Measurements from ENCODE around the gene CBL.

DNA sequence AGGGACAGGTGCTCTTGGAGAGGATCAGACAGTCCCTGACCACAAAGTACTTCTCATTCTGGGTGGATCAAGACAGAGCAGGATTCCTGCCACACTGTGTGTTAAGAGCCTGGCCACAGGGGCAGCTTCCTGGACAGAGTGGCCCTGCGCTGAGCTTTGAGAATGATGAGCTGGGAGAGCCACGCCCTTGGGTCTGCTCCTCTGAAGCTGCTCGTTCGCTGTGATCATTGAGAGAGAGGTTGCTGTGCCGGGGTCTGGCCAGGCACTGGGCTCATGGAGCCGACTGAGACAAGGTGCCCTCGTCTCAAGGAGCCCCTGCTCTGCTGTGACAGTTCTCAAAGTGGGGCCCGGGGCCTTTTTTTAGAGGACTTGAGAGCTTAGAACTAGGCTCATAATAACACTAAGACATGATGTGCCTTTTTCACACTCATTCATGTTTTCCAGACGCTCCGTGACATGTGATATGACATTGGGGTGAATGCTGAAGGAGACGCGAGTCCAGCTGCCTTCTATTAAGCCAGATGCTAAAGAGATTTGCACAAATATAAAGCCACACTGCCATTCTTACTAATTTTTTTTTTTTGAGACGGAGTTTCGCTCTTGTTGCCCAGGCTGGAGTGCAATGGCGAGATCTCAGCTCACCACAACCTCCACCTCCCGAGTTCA, 141.9 kb downstream of the CBL start:
- TF ChIP-seq, protein P1, sequence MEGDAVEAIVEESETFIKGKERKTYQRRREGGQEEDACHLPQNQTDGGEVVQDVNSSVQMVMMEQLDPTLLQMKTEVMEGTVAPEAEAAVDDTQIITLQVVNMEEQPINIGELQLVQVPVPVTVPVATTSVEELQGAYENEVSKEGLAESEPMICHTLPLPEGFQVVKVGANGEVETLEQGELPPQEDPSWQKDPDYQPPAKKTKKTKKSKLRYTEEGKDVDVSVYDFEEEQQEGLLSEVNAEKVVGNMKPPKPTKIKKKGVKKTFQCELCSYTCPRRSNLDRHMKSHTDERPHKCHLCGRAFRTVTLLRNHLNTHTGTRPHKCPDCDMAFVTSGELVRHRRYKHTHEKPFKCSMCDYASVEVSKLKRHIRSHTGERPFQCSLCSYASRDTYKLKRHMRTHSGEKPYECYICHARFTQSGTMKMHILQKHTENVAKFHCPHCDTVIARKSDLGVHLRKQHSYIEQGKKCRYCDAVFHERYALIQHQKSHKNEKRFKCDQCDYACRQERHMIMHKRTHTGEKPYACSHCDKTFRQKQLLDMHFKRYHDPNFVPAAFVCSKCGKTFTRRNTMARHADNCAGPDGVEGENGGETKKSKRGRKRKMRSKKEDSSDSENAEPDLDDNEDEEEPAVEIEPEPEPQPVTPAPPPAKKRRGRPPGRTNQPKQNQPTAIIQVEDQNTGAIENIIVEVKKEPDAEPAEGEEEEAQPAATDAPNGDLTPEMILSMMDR (IDR thresholded peaks at IDR 0.05): no peak
- no peak for TF ChIP-seq EP300 (IDR thresholded peaks at IDR 0.05)
